GM21723 (cell line): ENCODE results near the gene DPYD.
A peak's percentile ranks its signal among the peaks of the same experiment; 100 is the strongest.

Experiments
- ATAC-seq: cut with Tn5 transposase; IDR thresholded peaks from one replicate; pipeline ENCODE4 v1.9.1; 2021; ENCODE audit warnings: mild to moderate bottlenecking, moderate library complexity; ENCODE audit not compliant: unreplicated experiment

DPYD gene

DNA sequence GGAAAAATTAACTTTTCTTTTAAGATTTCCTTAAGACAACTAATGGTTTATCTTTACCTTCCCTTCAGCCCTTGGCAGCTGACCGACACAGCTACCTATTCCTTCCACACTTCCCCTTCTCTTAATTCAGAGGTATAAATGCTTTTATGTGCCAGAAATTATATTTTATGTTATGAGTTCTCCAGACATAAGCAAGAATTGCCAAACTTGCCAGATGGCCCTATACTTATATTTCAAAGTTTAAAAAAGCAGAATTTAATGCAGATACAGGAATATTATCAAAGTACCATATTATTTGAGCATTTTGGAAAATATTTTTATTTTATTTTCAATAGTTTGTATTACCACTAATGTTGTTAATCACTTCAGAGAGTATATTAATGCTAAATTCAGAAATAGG lies 754.2 kb downstream of the DPYD start:
- no peak for ATAC-seq

DNA sequence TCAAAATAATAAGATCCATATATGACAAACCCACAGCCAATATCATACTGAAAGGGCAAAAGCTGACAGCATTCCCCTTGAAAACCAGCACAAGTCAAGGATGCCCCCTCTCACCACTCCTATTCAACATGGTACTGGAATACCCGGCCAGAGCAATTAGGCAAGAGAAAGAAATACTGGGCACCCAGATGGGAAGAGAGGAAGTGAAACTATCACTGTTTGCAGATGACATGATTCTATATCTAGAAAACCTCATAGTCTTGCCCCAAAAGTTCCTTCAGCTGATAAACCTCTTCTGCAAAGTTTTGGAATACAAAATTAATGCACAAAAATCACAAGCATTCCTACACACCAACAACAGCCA lies 756.6 kb downstream of the DPYD start:
- peak; percentile 50 for ATAC-seq

- ATAC-seq: peak; percentile 48
These were observed 757.1 kb downstream of the DPYD start for GRCh38 chr1:97163591-97164275.

GRCh38 chr1:97160818-97161217 lies 760.0 kb downstream of the DPYD start:
- no peak for ATAC-seq

GRCh38 chr1:97159342-97159741 lies 761.5 kb downstream of the DPYD start:
- peak; percentile 67 for ATAC-seq

GRCh38 chr1:97158691-97159096 lies 762.1 kb downstream of the DPYD start:
- peak; percentile 19 for ATAC-seq

GRCh38 chr1:97157991-97158390 lies 762.8 kb downstream of the DPYD start:
- no peak for ATAC-seq

- ATAC-seq: no peak
These were observed 769.2 kb downstream of the DPYD start for GRCh38 chr1:97151651-97152050.

GRCh38 chr1:97145321-97145956 lies 775.4 kb downstream of the DPYD start:
- no peak for ATAC-seq

GRCh38 chr1:97144527-97144926 lies 776.3 kb downstream of the DPYD start:
- no peak for ATAC-seq

DNA sequence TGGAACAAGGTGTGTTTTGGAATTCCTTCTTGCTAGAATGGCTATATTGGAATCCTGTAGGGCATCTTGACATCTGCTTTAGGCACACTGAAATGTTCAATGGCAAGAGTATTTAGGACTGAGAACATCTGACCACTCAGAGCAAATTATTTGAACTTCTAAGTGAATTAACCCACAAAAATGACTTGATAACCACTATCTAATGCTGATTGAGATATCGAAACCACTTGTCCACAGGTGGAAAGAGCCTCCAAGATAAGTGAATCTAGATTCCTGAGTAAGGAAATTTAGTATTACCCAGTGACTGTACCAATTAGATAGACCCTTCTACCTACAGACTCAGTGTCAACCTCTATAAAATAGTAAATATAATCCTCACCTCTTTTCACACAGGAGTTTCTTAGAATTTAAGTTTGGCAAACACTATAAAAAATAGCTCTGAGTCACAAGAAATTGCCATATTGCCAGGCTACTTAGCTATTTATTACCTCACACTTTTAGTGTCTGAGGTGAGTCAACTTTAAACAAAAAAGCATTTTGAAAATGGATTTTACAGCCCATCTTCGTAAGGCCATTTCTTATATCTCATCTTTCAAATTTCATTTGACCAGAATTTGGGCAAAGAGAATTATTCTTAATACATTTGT lies 777.5 kb downstream of the DPYD start:
- ATAC-seq: no peak

DNA sequence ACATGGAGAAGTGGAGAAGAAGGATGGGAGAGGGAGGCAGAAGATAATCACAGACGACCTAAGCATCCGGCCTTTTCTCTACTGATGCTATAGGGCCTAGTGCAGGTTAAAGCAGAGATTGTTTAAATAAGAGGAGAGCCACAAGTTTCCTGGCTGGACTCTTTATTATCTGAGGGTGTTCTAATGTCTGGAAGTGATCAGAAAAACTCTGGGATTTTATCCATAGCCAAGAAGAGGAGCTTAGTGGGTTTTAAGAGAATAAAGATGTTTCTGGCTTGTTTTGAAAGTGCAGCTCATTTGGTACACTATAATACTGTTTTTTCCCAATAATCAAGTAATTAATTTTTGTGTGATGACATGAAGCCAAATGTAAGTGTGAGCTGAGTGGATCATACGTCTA lies 780.2 kb downstream of the DPYD start:
- no peak for ATAC-seq

DNA sequence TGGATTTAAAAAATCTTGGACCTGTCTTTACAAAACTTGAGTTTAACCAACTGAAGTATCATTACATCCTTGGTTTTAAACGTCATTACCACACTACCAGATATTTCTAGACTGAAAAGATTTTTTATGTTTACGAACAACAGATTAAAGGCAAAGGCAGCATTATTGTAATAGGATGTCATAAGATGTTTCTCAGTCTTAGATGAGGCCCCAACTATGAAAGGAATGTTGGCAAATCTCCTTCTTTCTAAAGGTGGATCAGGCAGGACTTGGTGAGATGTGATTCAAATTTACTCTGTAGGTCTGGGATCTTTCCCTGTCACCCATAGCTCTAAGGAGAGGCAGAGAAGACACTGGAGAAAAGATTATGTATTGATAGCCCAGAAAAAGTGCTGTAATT lies 781.3 kb downstream of the DPYD start:
- no peak for ATAC-seq

DNA sequence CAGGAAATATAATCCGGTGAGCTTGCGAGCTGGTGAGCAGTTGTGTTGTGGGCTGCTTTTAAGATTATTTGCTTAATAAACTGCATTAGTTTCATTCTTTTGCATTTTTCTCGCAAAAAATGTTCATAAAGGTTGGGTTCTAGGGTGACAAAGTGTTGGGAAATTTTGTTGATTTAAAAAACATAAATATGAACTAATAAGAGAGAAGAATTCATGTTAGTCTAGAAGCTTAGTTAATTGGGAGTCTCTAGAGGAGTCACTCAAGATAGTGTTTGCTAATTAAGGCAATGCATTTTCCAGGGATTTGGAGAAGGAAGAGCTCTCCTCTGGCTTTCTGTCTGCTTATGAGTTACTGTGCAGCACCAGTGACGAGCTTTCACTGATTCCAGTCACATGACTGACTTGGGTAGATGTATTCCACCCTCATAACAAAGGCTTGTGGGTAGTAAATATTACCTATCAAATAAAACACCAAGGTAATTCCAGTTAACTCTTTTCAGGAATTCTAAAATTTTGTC lies 782.3 kb downstream of the DPYD start:
- peak; percentile 48 for ATAC-seq

GRCh38 chr1:97137862-97138514 lies 782.8 kb downstream of the DPYD start:
- ATAC-seq: peak; percentile 100

GRCh38 chr1:97136996-97137395 lies 783.8 kb downstream of the DPYD start:
- no peak for ATAC-seq

DNA sequence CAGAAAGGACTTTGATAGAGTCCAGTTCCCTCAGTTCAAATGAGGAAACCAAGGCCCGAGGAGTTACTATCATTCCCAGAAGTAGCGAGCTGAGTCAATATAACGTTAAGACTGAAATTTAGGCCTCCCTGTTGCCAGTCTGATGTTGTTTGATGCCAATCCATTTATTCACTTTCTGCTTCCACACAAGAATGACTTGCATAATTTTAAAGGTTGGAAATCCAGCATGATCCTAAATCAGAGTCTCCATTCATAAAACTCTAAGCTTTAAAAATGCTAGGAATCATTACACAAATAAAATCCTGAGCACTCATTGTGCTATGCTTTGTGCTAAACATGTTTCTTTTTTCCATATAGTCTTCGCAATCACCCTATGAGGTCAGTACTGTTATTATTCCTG lies 784.9 kb downstream of the DPYD start:
- no peak for ATAC-seq

DNA sequence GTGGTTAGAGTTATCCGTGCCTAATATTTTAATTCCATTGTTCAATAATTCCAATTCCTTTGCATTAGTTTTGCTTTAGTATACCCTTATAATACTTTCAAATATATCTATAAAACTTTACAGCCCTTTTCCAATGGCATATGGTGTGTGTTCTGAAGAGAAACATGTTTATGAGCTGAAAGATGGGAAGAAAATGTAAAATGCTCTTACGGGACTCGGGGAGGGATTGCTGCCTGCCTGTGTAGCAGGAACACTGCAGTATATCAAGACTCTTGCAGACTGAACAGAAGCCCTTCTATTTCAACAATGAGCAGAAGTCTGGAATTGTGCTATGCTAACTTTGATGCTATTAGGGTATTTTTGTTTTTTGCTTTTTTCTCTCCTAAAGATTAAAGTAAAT lies 792.4 kb downstream of the DPYD start:
- ATAC-seq: no peak

DNA sequence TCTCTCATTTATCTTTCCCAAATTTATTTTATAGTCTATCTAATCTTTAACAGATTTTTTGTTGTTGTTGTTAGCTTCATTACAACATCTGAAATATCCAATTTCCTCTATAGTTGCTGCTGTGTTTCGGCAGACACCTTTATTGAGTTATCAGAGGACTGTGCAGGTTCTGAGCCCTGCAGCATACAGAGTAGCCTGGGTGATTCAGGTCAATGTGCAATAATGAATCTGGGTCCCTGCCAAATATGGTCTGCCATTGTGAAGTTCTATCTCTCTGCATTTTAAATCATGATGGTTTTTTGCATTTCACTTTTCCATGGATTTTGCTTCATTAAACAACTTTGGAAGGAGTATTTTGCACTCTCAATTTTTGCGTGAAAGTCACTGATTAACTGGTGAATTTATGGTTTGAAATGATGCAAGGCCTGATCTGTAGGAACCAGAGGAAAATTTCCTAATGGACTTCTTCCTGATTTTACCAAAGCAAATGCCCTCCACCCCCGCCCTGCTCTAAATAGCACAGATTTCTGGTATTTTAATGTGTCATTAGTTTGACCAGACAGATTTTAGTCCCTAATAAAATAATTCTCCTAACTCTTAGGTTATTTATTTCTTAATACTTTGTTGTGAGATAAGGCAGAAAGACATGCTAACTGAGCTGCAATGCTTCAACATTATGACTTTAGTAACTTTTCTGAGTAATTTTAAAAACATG lies 797.0 kb downstream of the DPYD start:
- no peak for ATAC-seq

- no peak for ATAC-seq
These were observed 800.0 kb downstream of the DPYD start for GRCh38 chr1:97120806-97121205.
